Stimulated activated naive CD8-positive, alpha-beta T cell treated with anti-CD3 and anti-CD28 coated beads, Interleukin-15, amount 100 ng/mL, for 72 hours (primary cell): ENCODE measurements around the gene SYP.

Experiments
- ATAC-seq: fragments of 150-1000 bp; cut with Tn5 transposase; 2 replicates; pipeline ENCODE4 v1.10.0; 2021; ENCODE audit warnings: mild to moderate bottlenecking, moderate library complexity
- DNase-seq, 2 donors: peaks; one replicate each; pipeline ENCODE4 v3.0.0; 2021 to 2022
- H3K27ac Mint-ChIP-seq, 2 donors: one replicate each; pipeline ENCODE4 v1.8.0; 2022; ENCODE audit warnings: mild to moderate bottlenecking in 2 of 2, mixed read lengths in 2 of 2, moderate library complexity in 2 of 2
- H3K27me3 Mint-ChIP-seq: one replicate; pipeline ENCODE4 v1.8.0; 2022; ENCODE audit warnings: mixed read lengths
- H3K4me1 Mint-ChIP-seq: one replicate; pipeline ENCODE4 v1.8.0; 2022; ENCODE audit warnings: mild to moderate bottlenecking, mixed read lengths
- H3K4me3 Mint-ChIP-seq, 2 donors: one replicate each; pipeline ENCODE4 v1.8.0; 2022; ENCODE audit warnings: mild to moderate bottlenecking in 2 of 2, mixed read lengths in 2 of 2, moderate library complexity in 1 of 2
- H3K9me3 Mint-ChIP-seq, 2 donors: one replicate each; pipeline ENCODE4 v1.8.0; 2022; ENCODE audit warnings: mixed read lengths in 2 of 2

Gene SYP

GRCh38 chrX:49199906-49200771 is at the start of gene SYP:
Gene SYP, minus strand, starts transcription at chrX:49200193. Its CDS starts 7 bp downstream, at chrX:49200186.
- DNase-seq (peak; percentile 85 to 86), ATAC-seq (peak; percentile 98)
- H3K27me3 Mint-ChIP-seq: no peaks in the 10 kb centered on the region
- peak within 1 kb of the TSS in 1 of 2 donors; percentile 33 for H3K27ac Mint-ChIP-seq
- peaks cover 23% of the 10 kb centered on the region for H3K4me1 Mint-ChIP-seq
- no peaks in the 10 kb centered on the region for H3K9me3 Mint-ChIP-seq
- H3K4me3 Mint-ChIP-seq: peak within 1 kb of the TSS; percentile 58 to 79

DNA sequence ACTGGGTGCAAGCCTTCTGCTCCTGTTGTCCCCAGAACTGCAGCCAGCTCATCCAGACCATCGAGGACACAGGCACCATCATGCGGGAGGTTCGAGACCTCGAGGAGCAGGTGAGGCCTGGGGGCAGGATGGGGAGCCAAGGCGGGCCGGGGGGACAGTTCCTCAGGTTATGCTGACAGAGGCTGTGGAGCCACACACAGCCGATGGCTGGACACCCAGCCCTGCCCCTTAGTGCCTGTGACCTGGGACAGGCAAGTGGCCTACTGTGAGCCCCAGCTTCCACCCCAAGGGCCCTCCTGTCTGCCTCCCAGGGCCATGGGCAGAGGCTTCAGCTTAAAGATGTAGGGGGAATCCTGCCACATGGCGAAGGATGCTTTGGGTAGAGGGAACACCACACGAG is 49.6 kb upstream of the SYP start:
- Mint-ChIP-seq H3K4me3 (no peak overlapping the region), H3K4me1 (peaks cover 23% of the 10 kb centered on the region)

DNA sequence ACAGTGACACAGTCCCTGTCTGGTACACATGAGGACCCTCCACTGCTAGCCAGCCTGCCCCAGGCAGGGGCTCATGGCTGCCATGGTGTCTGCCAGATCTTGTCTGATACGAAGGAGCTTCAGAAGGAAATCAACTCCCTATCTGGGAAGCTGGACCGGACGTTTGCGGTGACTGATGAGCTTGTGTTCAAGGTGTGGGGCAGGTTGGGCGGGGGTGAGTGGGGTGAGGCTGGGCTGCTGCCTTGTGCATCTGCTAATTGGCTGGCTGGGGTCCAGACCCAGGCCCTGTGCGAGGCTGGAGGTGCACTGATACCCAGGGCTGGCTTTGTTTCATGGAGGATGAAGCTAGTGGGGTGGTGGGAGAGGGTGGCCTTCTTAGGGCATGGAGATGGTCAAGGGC is 49.1 kb upstream of the SYP start:
- Mint-ChIP-seq H3K27ac (no peak overlapping the region), H3K4me1 (peaks cover 23% of the 10 kb centered on the region), H3K4me3 (no peak overlapping the region), H3K27me3 (no peaks in the 10 kb centered on the region), H3K9me3 (no peaks in the 10 kb centered on the region)
- ATAC-seq: no peak
- DNase-seq: no peak

More for the DNA sequence above, 49.6 kb upstream of the SYP start:
- H3K9me3 Mint-ChIP-seq: no peaks in the 10 kb centered on the region
- no peaks in the 10 kb centered on the region for H3K27me3 Mint-ChIP-seq
- ATAC-seq (no peak), DNase-seq (no peak)
- peak overlapping the region in 1 of 2 donors; percentile 90 for H3K27ac Mint-ChIP-seq

DNA sequence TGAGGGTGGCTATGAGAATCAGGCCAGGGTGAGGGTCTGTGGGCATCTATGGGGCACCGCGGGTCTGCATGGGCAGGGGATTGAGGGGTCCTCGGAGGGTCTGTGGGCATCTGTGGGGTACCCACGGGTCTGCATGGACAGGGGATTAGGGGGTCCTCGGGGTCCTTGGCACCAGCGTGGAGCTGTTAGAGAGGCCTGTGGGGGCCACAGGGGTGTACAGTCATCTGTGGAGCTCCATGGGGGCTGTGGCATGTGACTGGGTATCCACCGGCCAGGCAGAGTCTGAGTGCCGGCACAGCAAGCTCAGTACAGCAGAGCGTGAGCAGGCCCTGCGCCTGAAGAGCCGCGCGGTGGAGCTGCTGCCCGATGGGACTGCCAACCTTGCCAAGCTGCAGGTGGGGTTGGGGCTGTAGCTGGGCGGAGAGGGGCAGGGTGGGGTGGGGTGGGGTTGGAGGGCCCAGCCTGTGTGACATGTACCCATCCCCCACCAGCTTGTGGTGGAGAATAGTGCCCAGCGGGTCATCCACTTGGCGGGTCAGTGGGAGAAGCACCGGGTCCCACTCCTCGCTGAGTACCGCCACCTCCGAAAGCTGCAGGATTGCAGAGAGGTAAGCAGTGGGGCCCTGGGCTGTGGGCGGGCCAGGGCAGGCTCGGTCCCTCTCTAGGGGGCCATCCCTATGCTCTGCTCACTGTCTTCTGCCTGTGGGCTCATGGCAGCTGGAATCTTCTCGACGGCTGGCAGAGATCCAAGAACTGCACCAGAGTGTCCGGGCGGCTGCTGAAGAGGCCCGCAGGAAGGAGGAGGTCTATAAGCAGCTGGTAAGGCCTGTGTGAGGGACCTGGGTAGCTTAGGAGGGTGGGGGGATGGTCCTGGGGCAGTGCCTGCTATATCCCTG is 48.2 kb upstream of the SYP start:
- H3K4me1 Mint-ChIP-seq: peaks cover 23% of the 10 kb centered on the region
- peak; percentile 23 for ATAC-seq
- no peak overlapping the region for H3K4me3 Mint-ChIP-seq
- H3K27me3 Mint-ChIP-seq: no peaks in the 10 kb centered on the region
- no peaks in the 10 kb centered on the region for H3K9me3 Mint-ChIP-seq
- H3K27ac Mint-ChIP-seq: peak overlapping the region in 1 of 2 donors; percentile 24
- no peak for DNase-seq

DNA sequence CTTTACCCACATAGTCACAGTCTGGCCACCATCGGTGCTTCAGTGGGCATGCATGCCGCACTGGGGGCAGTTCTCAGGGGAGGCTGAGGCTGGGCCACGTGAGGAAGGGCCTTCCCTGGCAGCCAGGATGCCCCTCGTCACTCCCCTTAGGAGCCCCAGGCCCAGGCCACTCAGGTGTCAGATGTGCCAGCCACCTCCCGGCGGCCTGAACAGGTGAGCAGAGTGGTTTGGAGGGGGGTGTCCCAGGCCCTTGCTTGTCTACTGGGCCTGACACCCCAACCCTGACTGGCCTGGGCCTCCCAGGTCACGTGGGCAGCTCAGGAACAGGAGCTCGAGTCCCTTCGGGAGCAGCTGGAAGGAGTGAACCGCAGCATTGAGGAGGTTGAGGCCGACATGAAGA is 47.4 kb upstream of the SYP start:
- H3K4me3 Mint-ChIP-seq: no peak overlapping the region
- peaks cover 29% of the 10 kb centered on the region for H3K4me1 Mint-ChIP-seq
- no peaks in the 10 kb centered on the region for H3K27me3 Mint-ChIP-seq
- ATAC-seq: peak; percentile 21
- DNase-seq: no peak
- no peaks in the 10 kb centered on the region for H3K9me3 Mint-ChIP-seq
- peak overlapping the region in 1 of 2 donors; percentile 95 for H3K27ac Mint-ChIP-seq

GRCh38 chrX:49246541-49246940 is 46.5 kb upstream of the SYP start:
- peak; percentile 14 for ATAC-seq
- Mint-ChIP-seq H3K27me3 (no peaks in the 10 kb centered on the region), H3K4me3 (no peak overlapping the region), H3K9me3 (no peaks in the 10 kb centered on the region), H3K27ac (peak overlapping the region in 1 of 2 donors; percentile 72), H3K4me1 (peaks cover 22% of the 10 kb centered on the region)
- no peak for DNase-seq

GRCh38 chrX:49244207-49244606 is 44.2 kb upstream of the SYP start:
- no peak overlapping the region for H3K4me3 Mint-ChIP-seq
- H3K27me3 Mint-ChIP-seq: no peaks in the 10 kb centered on the region
- ATAC-seq (no peak), DNase-seq (no peak)
- peaks cover 13% of the 10 kb centered on the region for H3K4me1 Mint-ChIP-seq
- no peaks in the 10 kb centered on the region for H3K9me3 Mint-ChIP-seq
- no peak overlapping the region for H3K27ac Mint-ChIP-seq

- H3K27me3 Mint-ChIP-seq: no peaks in the 10 kb centered on the region
- H3K4me1 Mint-ChIP-seq: peaks cover 13% of the 10 kb centered on the region
- no peak overlapping the region for H3K27ac Mint-ChIP-seq
- no peaks in the 10 kb centered on the region for H3K9me3 Mint-ChIP-seq
- no peak for ATAC-seq
- no peak for DNase-seq
- H3K4me3 Mint-ChIP-seq: no peak overlapping the region
Observed at GRCh38 chrX:49243166-49243565, 43.2 kb upstream of the SYP start.

DNA sequence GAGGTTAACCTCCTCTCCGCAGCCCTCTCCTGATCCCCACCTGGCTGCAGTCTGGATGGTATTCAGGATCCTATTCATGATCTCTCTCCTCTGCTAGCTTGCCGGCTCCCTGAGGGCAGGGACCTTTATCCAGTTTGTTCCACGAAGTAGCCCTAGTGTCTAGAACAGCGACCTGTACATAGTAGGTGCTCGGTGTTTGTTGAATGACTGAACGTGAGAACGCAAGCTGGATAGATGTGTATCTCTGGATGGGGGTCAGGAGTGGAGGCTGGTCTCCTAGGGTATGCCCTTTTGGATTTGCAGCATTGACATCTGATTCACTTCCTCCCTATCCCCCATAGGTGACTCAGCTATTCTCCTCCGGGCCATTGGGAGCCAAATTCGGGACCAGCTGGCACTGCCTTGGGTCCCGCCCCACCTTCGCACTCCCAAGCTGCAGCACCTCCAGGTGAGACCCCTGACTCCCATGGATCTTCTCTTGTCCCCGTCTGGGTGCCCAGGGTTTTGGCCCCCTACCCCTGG is 42.6 kb upstream of the SYP start:
- Mint-ChIP-seq H3K9me3 (no peaks in the 10 kb centered on the region), H3K4me1 (peaks cover 13% of the 10 kb centered on the region), H3K4me3 (no peak overlapping the region), H3K27ac (peak overlapping the region; percentile 27 to 95), H3K27me3 (no peaks in the 10 kb centered on the region)
- ATAC-seq (no peak), DNase-seq (no peak)

DNA sequence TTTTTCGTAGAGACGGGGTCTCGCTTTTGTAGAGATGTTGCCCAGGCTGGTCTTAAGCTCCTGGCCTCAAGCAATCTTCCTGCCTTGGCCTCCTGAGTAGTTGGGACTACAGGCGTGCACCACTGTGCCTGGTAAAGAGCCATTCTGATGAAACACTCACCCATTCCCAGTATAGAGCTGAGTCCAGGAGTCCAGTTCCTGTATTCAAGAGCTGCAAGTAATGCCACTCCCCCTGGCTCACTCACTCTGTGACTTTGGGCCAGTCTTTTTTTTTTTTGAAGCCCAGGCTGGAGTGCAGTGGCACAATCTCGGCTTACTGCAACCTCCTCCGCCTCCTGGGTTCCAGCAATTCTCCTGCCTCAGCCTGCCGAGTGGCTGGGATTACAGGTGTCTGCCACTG is 38.7 kb upstream of the SYP start:
- no peaks in the 10 kb centered on the region for H3K9me3 Mint-ChIP-seq
- H3K27me3 Mint-ChIP-seq: no peaks in the 10 kb centered on the region
- no peak overlapping the region for H3K27ac Mint-ChIP-seq
- DNase-seq (no peak), ATAC-seq (no peak)
- peaks cover 37% of the 10 kb centered on the region for H3K4me1 Mint-ChIP-seq
- H3K4me3 Mint-ChIP-seq: no peak overlapping the region

GRCh38 chrX:49237060-49237459 is 37.1 kb upstream of the SYP start:
- Mint-ChIP-seq H3K27ac (peak overlapping the region in 1 of 2 donors; percentile 88), H3K27me3 (no peaks in the 10 kb centered on the region), H3K9me3 (no peaks in the 10 kb centered on the region), H3K4me1 (peaks cover 31% of the 10 kb centered on the region), H3K4me3 (peak overlapping the region; percentile 93 to 96)
- peak; percentile 20 for ATAC-seq
- DNase-seq: no peak

GRCh38 chrX:49233887-49234555 is 34.0 kb upstream of the SYP start:
- ATAC-seq: no peak

GRCh38 chrX:49233176-49233575 is 33.2 kb upstream of the SYP start, which contains the start of gene CACNA1F:
Gene CACNA1F, minus strand, starts transcription at chrX:49233340. Its CDS starts 31 bp downstream, at chrX:49233309.
- Mint-ChIP-seq H3K9me3 (no peaks in the 10 kb centered on the region), H3K4me1 (peaks cover 41% of the 10 kb centered on the region), H3K27me3 (no peaks in the 10 kb centered on the region), H3K4me3 (peak within 1 kb of the TSS in 1 of 2 donors; percentile 37), H3K27ac (no peak within 1 kb of the TSS)
- ATAC-seq: no peak
- DNase-seq: no peak

More at GRCh38 chrX:49233887-49234555, 34.0 kb upstream of the SYP start:
- Mint-ChIP-seq H3K27me3 (no peaks in the 10 kb centered on the region), H3K4me1 (peaks cover 41% of the 10 kb centered on the region), H3K9me3 (no peaks in the 10 kb centered on the region), H3K27ac (no peak overlapping the region), H3K4me3 (peak overlapping the region in 1 of 2 donors; percentile 37)
- no peak for DNase-seq

DNA sequence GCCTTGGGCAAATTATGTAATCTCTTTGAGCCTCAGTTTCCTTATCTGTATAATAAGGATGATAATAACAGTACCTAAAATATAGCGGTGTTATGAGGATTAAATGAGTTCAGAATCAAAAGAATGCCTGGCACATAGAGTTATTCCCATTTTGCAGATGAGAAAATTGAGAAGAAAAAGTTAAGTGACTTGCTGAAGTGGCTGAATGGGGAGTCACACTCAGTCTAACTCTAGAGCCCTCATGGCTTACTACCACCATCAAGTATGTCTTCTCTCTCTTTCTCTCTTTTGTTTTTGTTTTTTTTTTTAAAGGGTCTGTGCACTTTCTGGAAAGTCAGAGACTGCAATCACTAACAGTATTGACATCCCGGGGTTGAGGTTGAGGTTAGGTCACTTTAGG is 32.5 kb upstream of the SYP start:
- no peak overlapping the region for H3K27ac Mint-ChIP-seq
- no peaks in the 10 kb centered on the region for H3K9me3 Mint-ChIP-seq
- DNase-seq (no peak), ATAC-seq (no peak)
- H3K4me1 Mint-ChIP-seq: peaks cover 41% of the 10 kb centered on the region
- H3K4me3 Mint-ChIP-seq: no peak overlapping the region
- no peaks in the 10 kb centered on the region for H3K27me3 Mint-ChIP-seq
